Midbrain (tissue), 1 donor: ENCODE results near the gene NMBR.
"Not testable (repeated sequence)": the region's sequence is repeated elsewhere in the genome, so short reads cannot be mapped to it uniquely, and the experiment has no call there.

Experiments
- DNase-seq: peaks from one replicate; lab custom pipeline; 2025; lab: John Stamatoyannopoulos, UW

NMBR gene

DNA sequence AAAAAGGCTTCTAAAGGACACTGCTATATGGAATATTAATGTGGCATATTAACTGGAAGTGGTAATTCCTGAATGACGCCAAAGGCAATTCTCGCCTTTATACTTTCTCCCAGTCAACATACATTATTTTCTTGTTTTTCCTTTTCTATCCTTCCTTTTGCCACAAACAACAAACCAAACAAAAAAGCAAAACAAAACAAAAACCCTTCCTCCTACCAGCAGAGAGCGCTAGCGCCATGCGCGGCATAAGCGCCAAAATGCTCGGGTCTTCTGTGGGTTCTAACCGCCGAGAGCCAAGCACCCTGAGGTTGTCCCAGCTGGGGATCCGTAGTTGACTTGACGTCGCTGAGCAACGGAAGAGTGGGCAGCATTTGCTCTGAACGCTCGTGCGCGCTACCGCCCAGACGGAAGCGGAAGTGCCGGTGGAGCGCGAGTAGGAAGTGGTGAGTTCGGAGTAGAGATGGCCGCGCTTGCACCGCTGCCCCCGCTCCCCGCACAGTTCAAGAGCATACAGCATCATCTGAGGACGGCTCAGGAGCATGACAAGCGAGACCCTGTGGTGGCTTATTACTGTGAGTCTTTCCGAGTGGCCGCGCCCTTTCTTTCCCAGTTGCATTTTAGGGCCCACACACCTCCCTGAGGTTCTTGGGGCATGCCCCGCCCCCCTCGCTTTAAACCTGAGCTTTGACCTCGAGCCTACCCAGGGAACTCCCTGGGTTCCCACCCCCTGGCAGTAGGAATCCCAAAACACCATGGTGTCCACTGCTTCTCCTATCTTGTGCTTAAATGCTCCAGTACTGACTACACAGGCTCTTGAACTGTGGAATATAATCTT lies at the start of gene NMBR, which contains the start of gene VTA1:
TSS of gene NMBR (minus strand) at position 295 of the 835 bp plus-strand sequence. CDS start 58,464 bp downstream, outside the sequence.
TSS of gene VTA1 (plus strand) at position 436 of the 835 bp plus-strand sequence. CDS start at position 461, 25 bp downstream.
- DNase-seq = peak; percentile 98

DNA sequence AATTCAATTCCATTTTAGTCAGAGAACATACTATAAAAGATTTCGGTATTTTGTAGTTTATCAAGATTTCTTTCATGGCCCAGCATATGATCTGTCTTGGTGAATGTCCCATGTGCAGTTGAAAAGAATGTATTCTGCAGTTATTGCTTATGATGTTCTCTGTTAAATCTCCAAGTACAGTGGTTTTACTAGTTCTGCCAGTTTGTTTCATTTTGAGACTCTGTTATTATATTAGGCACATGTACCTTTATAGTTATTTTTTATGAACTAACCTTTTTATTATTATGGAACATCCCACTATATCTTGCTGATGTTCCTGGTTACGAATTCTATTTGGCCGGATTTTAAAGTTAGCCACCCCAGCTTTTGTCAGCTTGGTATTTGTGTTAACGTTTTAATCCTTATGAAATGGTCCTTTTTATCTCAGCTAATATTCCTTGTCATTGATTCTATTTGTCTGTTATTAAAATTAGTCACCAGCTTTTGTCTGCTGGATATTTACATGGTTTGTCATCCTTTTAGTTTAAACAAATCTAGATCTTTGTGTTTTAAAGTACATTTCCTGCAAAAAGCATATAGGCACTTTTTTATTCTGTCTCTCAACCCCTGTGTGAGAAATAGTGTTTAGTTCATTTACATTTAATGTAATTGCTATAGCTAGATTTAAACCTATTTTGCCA lies 49.1 kb upstream of the NMBR start:
- DNase-seq = no peak

DNA sequence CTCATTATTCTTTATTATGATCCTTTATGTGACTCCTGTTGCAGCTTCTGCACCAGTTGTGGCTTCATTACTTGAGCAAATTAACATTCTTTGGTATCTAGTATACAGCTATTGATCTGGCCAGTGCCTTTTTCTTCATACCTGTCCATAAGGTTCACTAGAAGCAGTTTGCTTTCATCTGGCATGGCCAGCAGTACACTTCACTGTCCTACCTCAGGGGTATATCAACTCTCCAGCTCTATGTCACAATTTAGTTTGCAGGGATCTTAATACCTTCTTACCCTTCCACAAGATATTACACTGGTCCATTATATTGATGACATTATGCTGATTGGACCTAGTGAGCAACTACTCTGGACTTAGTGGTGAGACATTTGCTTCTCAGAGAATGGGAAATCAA lies 46.7 kb upstream of the NMBR start:
- no peak for DNase-seq

DNA sequence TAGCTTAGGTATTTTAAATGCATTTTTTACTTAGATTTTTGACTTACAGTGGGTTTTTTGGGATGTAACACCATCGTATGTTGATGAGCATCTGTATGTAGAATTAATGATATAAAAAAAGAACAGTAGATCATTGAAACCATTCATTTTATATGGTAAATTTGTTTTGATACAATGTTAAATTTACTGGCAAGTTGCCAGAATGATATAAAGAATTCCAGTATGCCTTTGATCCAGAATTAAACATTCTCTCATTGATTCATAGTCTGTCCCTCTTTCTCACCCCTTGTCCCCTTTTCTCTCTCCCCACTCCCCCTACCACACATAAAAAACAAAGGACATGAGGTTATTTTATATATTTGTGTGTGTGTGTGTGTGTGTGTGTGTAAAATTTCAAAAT lies 45.4 kb upstream of the NMBR start:
- no peak for DNase-seq

DNA sequence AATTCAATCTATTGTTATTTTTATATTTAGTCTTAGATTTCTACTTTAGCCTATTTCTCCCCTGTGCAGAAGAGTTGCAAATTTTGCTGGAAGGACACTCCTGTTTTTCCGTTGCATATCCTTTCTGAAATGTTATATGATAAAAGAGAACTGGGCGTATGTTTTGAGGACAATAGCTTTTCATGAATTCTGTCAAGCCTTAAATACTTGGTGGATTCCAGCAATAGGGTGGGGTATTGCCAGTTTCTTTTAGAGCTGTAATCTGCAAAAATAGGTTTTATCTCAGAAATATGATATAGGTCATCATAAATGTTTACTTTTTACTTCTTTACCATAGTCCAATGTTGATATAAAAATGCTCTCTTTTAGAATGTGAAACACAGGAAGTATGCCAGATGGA lies 42.1 kb upstream of the NMBR start:
- DNase-seq = no peak

DNA sequence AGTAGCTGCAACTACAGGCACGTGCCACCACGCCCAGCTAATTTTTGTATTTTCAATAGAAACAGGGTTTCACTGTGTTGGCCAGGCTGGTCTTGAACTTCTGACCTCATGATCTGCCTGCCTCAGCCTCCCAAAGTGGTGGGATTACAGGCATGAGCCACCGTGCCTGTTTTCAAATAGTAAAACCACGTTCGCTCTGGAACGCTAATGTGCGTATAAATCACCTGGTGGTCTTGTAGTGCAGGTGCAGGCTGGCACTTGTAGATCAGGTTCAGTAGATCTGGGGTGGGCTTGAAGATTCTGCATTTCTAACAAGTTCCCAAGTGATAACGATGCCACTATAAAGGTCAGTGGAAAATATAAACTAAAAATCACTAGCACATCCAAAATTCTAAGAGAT lies 41.4 kb upstream of the NMBR start:
- DNase-seq = not testable (repeated sequence)

DNA sequence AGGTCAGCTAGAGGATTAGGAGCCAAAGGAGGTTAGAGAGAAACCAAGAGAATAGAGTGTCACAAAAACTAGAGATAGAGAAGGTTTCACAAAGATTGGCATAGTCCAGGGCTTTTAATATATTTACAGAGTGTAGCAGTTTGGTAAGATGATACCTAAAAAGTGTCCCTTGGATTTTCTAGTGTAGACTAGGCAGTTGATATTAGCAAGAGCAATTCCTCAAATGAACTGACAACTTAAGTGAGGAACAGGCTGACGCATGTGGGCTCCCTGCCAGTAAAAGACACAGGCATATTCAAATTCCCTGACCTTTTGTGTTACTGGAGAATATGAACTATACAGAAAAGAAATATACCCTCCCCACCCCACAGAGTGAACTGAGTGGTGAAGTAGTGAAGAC lies 40.3 kb upstream of the NMBR start:
- DNase-seq = no peak

DNA sequence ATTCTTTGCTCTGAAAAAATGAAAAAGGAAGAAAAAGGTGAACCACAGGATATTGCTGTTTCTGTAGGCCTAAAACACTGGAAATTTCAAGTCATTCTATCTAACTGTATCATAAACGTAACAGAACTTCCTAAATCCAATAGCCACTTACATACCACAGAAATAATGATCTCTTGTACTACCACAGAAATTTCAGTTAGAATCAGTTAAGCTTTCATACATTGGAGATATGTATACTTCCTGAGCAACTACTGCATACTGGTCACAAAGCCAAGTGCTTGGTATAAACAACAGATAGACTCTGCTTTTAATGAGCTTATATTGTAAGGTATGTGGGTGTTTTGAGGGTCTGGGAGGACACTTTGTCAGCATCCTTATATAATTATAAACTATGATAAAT lies 38.7 kb upstream of the NMBR start:
- DNase-seq = no peak

DNA sequence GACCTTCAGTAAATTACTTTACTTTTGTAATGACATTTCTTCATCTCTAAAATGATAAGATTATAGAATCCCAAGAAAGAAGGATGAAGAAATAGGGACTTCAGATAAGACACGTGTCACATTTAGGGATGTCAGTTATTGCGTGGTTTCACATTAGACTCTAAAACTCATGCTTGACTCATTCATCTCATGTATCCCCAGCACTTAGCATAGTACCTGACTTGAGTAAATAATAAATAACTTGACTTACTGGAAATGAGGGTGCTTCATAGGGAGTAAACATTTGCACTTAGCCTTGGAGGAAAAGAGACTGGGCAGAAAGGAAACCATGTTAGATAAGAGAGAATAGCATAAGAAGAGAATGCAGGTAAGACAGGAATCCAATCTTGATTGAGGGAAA lies 37.4 kb upstream of the NMBR start:
- DNase-seq = no peak

DNA sequence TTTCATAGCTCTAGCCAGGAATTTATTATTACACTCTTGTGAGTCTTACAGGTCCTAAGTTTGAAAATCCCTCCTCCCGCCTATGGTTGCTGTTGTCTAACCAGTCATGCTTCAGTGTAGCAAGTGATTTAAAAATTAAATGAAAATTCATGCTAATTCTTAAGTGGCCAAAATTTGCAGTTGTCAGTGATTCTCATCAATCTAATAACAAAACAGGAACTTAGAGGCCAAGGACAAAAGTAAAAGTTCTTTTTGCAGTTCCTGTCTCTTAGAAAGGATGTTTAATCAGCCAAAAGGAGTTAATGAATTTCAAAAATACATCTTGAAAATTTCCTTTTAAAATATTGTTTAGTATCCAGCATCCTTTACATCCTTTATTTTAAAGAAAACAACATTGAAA lies 36.4 kb upstream of the NMBR start:
- no peak for DNase-seq

DNA sequence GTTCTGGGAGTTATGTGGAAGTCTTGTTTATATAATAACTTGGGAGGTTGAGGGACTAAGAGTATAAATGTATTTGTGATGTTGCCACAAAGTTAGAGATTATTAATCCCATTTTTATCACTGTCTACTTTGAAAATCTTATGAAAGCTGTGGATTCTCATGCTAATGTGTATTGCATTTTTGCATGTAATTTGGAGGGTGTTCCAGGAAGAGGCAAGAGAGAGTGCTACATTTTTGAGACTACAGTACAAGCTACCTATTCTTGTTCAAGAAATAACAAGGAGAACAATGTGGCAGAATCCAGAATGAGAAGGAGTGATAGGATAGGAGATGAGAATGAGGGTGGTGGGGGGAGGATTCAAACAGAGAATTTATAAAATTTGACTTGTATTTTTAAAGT lies 35.1 kb upstream of the NMBR start:
- DNase-seq = no peak

DNA sequence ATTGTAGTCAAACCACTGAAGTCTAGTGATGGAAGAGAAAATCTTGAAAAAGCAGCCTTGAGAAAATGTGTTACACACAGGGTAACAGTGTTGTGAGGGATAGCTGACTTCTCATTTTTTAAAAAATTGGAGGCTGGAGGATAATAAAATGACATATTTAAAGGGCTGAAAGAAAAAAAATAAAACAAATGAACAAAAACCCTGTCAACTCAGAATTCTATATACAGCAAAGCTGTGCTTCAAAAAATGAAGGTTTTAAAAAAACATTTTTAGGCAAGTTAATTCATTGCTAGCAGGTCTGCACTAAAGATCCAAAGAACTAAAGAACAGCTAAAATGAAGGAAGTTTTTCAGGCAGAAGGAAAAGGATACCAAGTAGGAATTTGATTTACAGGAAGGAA lies 31.2 kb upstream of the NMBR start:
- no peak for DNase-seq

DNA sequence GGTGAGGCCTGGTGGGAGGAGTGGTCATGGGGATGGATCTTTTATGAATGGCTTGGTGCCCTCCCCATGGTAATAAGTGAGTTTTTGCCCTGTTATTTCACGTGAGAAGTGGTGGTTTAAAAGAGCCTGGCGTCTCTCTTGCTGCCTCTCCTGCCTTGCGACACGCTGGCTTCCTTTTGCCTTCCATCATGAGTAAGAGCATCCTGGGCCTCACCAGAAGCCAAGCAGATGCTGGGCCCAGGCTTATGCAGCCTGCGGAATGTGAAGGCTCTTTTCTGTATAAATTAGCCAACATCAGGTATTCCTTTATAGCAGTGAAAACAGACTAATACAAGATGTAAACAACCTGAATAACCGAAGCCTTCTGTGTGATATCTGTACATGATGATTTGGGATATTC lies 27.8 kb upstream of the NMBR start:
- no peak for DNase-seq

DNA sequence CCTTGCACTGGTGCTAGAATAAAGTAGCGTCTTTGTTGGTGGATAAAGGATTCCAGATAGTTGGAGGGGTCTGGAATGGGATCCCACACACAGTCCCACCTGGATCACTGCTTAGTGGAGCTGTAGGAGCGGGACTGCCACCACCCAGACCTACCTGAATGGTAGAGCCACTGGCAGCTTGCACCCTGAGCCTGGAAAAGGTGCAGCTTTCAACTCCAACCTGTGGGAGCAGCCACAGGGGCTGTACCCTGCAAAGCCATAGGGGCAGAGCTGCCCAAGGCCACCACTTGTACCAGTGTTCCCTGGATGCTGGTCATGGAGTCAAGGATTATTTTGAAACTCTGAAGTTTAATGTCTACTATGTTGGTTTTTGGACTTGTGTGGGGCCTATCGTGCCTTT lies 27.1 kb upstream of the NMBR start:
- DNase-seq = no peak

DNA sequence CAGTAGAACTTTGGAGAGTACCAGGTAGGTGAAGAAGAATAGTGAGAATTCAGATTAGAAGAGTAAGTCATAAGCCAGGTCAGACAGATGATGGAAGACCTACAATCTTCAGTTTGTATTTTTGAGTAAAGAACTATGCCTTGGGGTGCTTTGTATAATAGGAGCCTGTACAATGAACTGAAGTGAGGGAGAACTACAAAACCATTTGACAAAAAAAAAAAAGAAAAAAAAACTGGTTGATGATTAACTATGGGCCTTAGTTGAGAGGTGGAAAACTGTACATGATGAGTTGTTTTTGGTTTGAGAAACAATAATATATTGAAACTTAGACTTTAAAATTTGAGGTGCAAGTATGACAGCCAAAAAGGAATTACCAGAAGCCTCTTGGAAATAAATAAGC lies 25.8 kb upstream of the NMBR start:
- DNase-seq = no peak

DNA sequence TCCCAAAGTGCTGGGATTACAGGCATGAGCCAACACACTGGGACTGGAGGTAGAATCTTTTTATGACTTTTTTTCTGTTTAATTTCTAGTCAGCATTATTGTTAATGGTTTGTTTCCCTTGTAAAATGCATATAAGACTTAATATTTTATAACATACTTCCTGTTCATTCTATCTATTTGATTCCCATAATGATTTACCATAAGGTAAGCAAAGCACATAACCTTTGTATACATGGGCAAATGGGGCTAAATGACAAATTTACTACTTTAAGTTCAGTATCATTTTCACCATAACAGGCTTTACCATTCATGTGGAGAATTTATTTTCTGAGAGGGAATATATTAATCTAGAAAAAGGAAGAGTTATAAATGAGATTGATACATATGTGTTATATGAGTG lies 24.4 kb upstream of the NMBR start:
- DNase-seq = no peak

DNA sequence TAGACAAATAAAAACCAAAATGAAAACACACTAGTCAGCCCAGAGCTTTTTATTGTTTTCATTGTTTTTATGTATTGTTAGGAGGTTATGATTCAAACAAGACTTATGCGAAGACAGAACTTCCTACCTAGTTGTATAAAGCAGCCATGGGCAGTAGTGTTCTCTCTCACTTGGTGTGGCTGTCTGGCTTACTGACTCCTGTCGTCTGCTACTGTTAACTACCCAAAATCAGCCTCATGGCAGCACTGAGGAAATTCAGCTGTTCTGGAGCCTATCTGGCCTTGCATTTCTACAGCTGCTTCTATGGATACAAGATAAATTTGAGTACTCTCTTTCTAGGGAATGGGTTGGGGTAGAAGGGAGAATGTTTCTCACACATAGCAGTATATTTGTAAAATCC lies 20.6 kb upstream of the NMBR start:
- no peak for DNase-seq

DNA sequence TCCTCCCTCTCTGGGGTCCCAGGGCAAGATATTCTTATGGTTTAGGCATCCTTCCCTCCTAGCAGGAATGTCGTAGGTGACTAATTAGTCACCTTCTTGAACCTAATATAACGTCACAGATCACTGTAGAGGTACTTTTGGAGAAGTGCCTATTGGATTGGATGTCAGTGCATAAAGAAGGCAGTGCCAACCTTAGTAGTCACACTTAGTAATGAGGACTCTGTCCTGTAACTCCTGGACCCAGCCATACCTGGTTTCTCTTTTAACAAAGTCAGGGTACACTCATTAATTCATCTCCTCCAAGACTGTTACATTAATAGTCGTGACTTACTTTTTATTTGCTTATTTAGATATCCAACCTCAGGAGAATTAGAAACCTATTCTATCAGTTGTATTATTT lies 20.1 kb upstream of the NMBR start:
- DNase-seq = no peak

DNA sequence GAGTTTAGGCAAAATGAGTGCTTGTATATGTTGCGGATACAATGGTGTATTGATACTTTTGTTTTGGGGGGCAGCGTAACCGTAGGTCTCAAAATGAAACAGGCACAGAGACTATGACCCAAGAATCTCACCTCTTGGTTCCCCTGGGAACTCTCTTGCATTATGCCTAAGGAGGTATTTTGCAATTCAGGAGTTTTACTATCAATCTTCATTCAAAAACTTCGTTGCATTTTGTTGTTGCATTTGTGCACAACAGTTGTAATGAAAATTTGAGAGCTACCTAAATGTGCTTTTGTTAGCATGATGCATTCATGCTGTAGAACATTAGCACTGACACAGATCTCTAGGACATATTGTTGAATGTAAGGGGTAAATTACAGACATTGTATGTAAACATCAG lies 18.3 kb upstream of the NMBR start:
- DNase-seq = no peak

DNA sequence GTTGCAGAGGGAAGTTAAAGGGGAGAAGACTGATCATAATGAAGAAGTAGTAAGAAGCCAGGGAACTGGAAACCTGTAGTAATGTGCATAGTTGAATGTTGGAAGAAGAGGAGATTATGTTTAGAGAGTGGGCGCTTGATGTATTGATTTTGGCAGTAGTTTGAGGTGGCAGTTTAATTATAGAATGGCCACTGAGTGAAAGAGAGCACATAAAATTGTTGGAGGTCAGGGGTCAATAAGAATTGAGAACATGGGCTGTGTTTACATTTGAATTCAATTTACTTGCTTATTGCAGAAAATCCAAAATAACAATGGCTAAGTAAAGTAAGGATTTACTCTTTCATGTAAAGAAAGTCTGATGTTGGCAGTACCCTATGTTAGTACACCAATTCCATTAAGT lies 15.9 kb upstream of the NMBR start:
- DNase-seq = no peak

DNA sequence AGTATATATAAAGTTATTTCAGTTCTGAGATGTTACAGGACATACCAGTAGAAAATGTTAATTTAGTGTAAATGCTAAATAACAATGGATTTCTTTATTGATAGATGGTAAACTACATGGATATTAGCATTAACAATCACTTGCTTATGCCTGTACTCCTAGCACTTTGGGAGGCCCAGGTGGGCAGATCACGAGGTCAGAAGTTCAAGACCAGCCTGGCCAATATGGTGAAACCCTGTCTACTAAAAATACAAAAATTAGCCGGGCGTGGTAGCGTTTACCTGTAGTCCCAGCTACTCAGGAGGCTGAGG lies 9.8 kb upstream of the NMBR start:
- not testable (repeated sequence) for DNase-seq

DNA sequence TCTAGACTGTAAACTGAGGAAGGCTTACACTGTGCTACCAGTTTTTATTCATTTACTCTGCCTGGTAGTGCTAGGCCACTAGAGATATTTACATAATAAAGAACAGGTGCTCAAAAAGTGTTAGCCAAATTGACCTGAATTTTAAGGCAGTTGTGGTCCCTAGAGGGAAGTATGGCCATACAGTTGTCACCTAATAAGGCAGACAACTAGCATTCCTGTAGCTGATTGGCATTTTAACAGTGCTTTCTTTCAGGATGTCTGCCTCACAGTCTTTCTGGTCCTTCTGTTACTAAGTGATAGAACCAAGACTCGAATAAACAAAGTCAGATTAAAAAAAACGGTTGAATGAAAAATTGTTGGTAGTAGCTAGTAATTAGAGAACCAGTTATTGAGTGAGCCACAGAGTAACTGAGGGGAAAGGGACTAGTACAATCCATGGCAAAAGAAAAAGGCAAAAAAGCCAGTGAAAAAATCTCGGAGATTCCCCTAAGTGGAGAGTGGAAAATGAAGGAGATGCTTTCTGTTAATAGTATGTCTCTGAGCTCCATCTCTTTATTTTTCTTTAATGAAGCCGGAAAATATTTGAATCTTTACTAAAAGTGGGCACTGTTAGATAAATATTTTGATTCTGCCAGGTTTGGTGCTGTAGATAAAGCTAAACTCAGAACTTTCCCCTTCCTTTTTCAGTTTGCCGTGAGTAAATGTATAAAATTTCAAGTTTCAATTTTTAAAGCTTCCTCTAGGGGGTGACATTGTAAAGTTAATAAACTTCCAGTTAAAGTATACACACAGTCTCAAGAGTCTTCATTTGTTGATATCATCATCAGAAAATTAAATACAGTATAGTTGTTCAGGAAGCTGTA lies 9.2 kb upstream of the NMBR start:
- DNase-seq = peak; percentile 44

DNA sequence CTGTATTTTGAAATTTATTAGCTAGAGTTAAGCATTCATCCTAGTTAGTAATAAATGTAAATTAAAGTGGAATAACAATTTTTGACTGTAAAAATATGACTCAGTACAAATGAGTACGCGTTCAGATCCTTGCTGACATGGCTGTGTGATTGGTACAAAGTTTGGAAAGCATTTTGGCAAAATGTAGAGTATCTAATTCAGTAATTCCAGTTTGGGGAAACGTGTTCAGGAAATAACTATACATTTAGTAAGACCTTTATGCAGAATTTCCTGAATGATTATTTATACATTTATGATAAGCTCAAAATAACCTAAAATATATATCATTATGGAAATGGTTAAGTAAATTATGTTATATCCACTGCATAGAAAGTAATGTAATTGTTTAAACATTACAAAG lies 8.2 kb upstream of the NMBR start:
- DNase-seq = no peak
